GM19193 (cell line): ENCODE data around the gene MSRB2.

Experiments used
- POLR2A ChIP-seq: IDR thresholded peaks from 4 replicates; pipeline ENCODE4 v1.6.1; 2011; ENCODE audit not compliant: insufficient read depth, insufficient read length; ENCODE audit errors: extremely low read depth

MSRB2 gene

DNA sequence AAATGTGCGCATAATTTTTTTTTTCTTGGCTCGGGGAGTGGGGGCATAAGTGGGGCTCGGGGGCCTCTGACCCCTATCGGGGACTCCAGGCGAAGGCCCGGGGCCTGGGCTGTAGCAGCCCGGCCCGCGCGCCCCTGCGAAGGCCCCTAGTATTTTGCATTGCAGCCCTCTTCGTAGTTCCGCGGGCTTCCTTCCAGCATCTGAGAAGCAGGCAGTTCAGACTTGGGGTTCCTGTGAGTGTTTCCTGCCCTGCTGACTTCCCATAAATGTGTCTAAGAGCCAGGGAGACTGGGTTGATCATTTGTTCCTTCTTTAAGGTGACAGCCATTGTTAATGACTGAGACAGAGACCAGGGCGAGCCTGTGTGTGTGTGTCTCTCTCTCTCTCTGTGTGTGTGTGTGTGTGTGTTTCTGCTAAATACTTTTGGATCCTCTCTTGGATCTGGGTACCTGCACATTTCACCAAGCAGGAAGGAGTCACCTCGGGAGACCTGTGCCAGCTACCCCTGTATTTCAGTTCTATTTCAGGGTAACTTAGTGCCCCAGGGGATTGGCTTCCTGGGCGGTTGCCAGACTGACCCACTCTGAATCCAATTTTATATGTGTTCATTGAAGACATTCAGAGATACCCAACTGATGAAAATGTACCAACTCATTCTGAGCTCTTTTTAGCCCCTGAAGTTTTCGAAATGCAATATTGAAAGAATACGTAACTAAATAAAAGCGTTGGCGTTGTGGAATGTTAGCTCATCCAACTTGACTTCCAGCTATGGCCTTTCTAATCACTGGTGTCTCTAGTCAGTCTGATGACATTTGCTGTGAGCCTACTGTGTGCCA, 805 bp downstream of the MSRB2 start:
- no peak for TF ChIP-seq POLR2A

DNA sequence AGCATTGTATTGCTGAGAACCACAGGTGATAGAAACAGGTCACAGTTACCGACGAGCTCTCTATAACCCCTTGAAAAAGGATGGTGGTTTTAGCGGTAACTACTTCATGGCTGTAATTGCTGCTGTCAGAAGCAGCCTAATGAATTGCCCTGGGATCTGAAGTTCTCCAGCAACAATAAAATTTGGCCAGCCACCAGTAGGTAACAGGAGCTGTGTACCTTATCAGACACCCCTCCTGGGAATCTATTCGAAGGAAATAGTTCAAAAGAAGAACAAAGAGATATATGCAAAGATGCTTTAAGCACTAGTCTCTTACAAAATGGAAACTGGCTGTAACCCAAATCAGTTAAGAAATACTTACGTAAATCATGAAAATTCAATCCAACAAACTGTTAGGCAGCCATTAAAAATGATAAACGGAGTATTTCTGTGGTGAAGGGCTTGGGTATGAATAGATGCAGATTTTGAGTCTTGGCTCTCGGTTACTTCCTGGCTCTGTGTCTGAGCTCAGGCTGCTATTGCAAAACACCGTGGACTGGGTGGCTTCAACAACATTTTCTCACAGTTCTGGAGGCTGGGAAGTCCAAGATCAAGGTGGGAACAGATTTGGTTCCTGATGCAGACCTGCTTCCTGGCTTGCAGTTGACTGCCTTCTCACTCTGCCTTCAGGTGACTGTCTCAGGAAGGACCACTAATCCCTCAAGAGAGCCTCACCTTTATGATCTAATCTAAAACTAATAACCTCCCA, 1.6 kb downstream of the MSRB2 start:
- TF ChIP-seq POLR2A: no peak

DNA sequence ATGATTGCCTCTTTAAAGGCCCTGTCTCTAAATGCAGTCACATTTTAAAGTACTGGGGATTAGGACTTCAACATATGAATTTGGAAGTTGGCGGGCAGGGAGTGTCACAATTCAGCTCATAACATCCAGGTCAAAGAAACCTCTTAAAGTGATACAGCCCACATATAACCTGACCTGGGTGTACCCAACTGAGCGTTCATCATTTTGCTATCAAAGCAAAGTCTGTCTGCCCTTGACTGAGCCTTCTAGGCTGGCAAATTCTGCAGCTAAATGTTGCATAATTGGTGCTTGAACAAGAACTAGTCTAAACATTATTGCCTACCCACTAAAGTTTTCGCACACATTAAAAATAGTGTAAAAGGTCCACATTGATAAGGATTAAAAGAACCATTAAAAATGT, 3.7 kb downstream of the MSRB2 start:
- TF ChIP-seq POLR2A: no peak

DNA sequence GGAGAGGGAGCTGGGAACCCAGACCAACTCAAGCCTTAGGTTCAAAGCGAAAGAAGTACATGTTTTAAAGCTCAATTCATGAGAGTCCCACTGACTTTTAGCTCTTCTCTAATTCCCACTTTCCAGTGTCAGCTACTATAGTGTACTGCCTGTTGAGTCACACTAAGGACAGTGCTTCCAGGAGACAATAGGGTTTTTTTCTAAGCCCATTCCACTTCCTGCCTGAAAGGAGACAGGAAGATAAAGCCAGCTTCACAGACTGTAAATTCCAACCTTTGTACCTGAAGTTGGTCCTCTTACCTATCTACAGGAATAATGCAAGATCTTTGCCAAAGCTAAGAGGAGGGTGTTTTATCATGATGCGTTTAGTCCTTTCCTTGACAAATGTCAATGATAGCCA, 4.4 kb downstream of the MSRB2 start:
- no peak for TF ChIP-seq POLR2A

DNA sequence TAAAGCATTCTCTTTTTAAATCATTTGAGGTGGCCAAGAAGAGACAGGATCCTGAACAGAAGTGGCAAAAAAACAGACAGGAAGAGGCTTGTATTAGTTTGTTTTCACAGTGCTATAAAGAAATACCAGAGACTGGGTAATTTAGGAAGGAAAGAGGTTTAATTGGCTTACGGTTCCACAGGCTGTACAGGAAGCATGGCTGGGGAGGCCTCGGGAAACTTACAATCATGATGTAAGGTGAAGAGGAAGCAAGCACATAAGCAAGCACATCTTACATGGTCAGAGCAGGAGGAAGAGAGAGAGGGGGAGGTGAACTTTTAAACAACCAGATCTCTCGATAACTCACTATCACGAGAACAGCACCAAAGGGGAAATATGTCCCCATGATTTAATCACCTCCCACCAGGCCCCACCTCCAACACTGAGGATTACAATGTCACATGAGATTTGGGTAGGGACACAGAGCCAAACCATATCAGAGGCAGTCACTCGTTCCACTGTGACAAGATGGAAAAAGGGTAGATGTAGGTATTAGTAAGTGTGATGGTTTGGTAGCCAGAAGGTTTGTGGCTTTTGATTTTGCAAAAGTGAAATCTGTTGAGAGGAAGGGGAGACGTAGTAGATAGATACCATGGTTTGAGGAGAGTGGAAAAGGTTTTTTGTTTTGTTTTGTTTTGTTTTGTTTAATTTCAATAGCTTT, 5.1 kb downstream of the MSRB2 start:
- no peak for TF ChIP-seq POLR2A

DNA sequence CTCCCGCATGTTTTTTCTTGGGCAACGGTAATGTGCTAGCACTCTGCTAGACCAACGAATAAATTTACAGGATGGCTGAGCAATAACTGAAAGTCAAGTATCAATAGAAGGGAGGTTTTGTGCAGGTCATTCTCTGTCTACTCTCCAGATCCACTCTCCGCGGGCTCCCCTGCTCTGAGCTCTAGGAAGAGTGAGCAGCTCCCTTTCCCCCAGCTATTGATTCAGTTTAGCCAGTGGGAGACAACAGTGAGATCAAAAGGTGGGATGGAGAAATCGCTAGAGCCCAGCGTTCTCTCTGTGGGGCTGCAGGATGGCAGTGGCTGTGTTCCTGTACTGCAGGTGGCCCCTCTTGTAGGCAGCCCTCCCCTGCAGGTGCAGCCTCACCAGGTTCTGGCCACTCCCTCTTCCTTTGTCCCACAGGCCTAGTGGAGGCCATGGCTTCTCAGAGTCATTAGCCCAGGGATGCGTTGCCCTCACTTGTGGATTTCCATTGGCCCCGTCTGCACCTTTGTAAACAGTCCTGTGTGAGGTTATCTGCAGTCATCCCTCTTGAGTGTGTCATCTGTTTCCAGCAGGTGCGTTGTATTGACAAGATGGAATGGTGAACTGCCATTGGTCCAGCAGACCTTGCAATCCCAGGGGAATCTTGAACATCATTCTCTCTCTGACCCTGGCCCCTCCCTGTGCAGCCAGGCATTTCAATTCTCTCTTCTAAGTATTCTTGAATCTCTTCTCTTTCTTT, 11.1 kb downstream of the MSRB2 start:
- no peak for TF ChIP-seq POLR2A

DNA sequence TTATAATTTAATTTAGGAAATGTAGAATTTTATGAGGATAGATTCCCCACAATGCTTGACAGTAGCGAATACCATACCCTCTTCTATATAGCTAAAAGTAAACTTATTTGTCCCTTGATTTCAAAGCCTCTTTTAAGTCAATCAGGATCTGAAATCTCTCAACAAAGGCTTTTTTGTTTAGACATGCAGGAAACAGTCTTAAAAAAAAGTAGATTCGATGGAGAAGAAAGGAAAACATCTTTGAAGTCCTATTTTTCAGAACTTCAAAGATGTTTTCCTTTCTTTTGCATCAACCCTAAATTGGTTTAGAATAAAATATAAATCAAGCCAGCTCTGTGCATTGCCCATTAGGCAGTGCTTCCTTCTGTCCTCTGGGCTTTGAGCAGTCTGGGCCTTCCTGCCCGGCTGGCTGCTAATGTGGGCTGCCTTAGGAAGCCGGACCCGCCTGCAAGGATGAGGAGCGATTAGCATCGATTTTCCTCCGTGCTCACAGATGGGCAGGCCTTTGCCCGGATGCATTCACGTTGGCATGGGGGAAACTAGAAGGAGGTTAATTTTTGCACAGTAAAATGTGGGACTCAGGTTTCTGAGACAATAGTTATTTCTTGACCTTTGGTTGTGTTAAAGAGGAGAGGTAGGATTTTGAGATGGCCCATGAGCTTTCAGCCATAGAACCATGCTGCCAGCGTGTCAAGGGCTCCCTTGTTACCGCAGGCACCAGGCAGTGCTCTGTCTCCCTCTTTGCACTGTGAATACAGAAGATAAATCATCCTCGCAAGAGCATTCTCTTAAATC, 15.5 kb downstream of the MSRB2 start:
- TF ChIP-seq POLR2A: no peak

DNA sequence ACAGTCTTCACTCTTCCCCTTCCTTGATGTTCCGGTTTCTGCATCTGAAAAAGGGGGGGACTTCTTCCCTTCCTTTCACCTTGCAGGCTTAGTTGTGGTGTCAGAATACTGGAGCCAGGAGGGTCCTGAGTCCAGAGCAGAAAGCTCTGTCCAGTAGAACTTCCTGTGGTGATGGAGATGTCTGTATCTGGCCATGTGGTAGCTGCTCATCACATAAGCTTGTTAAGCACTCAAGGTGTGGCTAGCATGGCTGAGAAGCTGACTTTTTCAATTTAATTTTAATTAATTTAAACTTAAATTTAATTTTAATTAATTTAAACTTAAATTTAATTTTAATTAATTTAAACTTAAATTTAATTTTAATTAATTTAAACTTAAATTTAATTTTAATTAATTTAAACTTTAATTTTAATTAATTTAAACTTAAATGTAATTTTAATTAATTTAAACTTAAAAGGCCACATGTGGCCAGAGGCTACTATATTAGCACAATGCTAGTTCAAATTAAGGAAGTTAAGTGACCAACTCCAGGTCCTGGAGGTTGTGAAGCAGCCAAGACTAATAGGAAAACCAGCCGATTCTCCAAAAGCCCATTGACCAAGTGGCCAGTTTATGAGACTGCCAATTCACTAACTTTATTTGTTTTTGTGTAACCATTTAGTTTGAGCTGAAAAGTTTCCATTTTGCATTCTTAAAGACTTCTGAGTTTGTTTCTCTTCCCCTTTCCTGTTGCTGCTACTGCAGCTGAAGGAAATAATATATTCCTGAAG, 16.3 kb downstream of the MSRB2 start:
- no peak for TF ChIP-seq POLR2A

DNA sequence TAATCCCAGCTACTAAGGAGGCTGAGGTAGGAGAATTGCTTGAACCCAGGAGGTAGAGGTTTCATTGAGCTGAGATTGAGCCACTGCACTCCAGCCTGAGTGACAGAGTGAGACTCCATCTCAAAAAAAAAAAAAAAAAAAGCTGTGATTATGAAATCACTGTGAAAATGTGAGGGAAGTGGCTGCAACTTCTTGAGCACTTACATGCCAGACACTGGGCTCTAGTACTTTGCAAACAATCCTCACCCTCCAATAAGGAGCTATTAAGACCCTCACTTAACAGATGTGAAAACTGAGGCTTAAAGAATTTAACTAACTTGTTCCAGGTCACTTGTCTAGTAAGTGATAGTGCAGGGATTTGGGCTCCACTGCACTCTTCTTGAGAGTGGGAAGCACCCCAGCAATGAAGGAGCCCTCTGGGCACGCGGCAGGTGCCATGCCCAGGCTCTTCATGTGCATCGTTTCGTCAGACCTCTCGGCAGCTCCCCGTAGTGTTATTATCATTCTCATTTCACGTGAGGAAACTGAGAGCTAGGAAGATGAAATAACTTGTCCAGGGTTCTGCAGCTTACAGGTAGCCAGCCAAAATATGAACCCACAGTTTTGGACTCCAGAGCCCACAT, 19.0 kb downstream of the MSRB2 start:
- TF ChIP-seq POLR2A: no peak

DNA sequence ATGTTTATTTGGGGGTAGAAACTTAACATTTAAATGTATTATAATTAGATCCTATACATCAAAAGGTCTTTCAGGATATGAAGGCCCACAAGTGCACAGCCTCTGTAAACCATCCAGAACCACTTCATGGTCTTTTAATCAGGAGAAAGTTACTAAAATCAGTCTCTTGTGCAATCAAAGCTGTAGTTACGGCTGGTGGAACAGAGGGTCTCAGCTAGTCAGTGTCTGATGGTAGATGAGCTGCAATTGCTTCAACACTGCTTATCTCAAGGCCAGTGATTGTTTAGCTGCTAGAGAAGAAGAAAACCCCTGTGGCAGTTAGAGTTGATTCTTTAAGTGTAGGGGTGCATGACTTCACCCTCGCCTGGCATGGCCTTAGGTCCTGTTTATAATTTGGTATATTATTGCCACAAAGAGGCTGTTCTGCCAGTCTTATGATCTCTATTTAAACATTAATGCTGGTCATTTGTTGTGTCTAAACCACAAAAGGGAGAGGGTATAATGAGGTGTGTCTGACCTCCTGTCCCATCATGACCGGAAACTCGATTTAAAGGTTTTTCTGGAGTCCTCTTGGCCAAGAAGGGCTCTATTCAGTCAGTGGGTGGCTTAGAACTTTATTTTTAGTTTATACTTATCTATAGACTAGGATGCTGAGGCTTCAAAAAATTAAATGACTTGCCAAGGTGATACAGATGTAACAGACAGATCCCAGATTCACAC, 21.3 kb downstream of the MSRB2 start:
- TF ChIP-seq POLR2A: no peak

DNA sequence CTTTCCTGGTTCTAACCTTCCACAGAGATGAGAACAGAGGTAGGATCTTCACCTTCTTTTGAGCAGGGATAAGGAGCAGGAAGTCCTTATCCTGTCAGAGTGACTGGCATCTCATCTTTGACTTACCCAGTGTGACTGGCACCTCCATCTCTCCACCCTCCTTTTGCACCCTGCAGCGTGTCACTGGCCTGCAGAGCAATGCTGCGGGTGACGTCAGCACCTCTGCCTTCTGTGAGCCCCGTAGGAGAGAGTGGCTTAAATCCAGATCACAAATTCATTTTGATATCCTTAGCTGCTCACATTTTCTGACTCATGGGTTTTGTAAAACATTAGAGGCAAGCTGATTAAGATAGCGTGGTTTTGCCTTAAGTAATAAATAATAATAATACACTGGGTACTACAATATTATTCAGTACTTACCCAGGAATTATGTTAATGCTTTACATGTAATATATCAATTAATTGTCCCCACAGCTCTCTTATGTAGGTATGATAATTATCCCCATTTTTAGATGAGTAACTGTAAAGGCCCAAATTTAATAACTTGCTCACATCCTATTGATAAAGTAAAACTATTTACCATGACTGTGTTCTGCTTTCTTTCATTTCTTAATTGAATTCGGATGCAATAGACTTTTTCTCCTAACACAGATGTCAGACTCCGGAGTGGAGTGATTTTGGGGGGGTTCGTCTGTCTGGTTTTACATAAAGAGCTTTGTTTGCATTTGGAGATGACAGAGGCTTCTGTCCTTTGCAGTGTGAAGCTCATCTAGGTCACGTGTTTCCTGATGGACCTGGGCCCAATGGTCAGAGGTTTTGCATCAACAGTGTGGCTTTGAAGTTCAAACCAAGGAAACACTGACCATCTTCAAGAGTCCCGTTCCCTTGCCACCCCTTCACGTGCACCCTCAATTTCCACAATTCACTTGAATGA, 24.9 kb downstream of the MSRB2 start:
- no peak for TF ChIP-seq POLR2A

DNA sequence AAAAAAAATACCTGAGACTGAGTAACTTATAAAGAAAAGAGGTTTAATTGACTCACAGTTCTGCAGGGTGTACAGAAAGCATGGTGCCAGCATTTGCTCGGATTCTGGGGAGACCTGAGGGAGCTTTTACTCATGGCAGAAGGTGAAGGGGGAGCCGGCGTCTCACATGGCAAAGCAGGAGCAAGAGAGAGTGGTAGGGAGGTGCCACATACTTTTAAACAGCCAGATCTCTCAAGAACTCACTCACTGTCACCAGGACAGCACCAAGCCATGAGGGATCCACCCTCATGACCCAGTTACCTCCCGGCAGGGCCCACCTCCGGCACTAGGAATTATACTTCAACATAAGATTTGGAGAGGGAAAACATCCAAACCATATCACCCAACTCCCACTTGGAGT, 25.8 kb downstream of the MSRB2 start:
- TF ChIP-seq POLR2A: no peak

DNA sequence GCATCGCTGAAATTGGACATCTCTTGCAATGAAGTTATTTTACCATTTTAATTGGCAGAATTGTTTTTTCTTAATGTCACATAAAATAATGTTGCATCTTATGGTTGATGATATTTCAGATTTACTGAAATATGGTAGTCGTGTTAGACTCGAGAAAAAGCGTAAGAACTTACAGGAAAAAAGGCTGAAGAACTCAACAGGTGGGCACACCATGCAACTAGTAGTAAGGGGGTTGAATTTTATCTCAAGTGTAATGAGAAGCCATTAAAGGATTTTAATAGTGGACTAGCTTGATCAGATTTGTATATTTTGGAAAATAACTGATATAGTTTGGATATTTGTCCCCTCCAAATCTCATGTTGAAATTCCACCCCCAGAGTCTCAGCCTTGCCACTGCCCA, 41.1 kb downstream of the MSRB2 start:
- no peak for TF ChIP-seq POLR2A
